IMR-90 (cell line): ENCODE data around the gene EMD. TPM values are rescaled to one million over a fixed set of nuclear protein-coding genes. Genes with fewer than 3 reads are reported as not detected.

Experiments
- ATAC-seq: fragments of 200-7000 bp; cut with Tn5 transposase; 2 replicates; pipeline ENCODE4 v1.9.1; 2020; ENCODE audit warnings: low read depth, mild to moderate bottlenecking, moderate library complexity
- BruUV-seq: library from RNA; stranded (reverse); fragments of 400-500 nt; replicated peaks from 2 replicates; lab custom pipeline; 2021; lab: Mats Ljungman, UMichigan
- CTCF ChIA-PET: fragments of 300-600 bp; formaldehyde crosslinking; extraction: SDS; loops from one replicate; lab custom pipeline; 2021; ENCODE audit warnings: antibody characterized with exemption; lab: Yijun Ruan, JAX
- POLR2A ChIA-PET: fragments of 300-600 bp; sonication (Branson Sonifier 250); formaldehyde crosslinking; loops from one replicate; lab custom pipeline; 2022; ENCODE audit warnings: antibody characterized with exemption; ENCODE audit not compliant: unreplicated experiment; lab: Charles Lee
- DNase-seq: peaks from one replicate; pipeline ENCODE4 v3.0.0; 2013
- H2AFZ ChIP-seq: replicated peaks from 2 replicates; pipeline ENCODE3; 2013; ENCODE audit warnings: low read length, mild to moderate bottlenecking; ENCODE audit not compliant: poor library complexity
- H2AK5ac ChIP-seq: 2 replicates; pipeline ENCODE4 v1.6.1; 2013; ENCODE audit warnings: low read depth, low read length, inconsistent platforms
- H2AK9ac ChIP-seq: replicated peaks from 2 replicates; pipeline ENCODE3; 2013; ENCODE audit warnings: mild to moderate bottlenecking, low read depth, low read length, moderate library complexity; ENCODE audit not compliant: poor library complexity
- H2BK120ac ChIP-seq: 2 replicates; pipeline ENCODE4 v1.6.1; 2013; ENCODE audit warnings: low read depth, low read length, inconsistent platforms
- H2BK15ac ChIP-seq: 3 replicates; pipeline ENCODE4 v1.6.1; 2013; ENCODE audit warnings: low read depth, low read length, inconsistent platforms
- H2BK20ac ChIP-seq: 2 replicates; pipeline ENCODE4 v1.6.1; 2013; ENCODE audit warnings: low read depth, mild to moderate bottlenecking, inconsistent platforms, low read length, moderate library complexity
- H2BK5ac ChIP-seq: 2 replicates; pipeline ENCODE4 v1.6.1; 2013; ENCODE audit warnings: mild to moderate bottlenecking, low read depth, low read length, inconsistent platforms; ENCODE audit not compliant: poor library complexity, severe bottlenecking
- H3K14ac ChIP-seq: replicated peaks from 2 replicates; pipeline ENCODE4 v1.6.1; 2013; ENCODE audit warnings: low read depth, low read length, inconsistent platforms
- H3K18ac ChIP-seq: 2 replicates; pipeline ENCODE4 v1.6.1; 2013; ENCODE audit warnings: low read depth, low read length, control low read depth
- H3K23ac ChIP-seq: 2 replicates; pipeline ENCODE4 v1.6.1; 2013; ENCODE audit warnings: low read depth, low read length, inconsistent platforms
- H3K27ac ChIP-seq: 2 replicates; pipeline ENCODE4 v1.5.1; 2013; ENCODE audit warnings: mild to moderate bottlenecking, control low read depth, low read length; ENCODE audit not compliant: insufficient read depth
- H3K27me3 ChIP-seq: 2 replicates; pipeline ENCODE4 v1.6.1; 2013; ENCODE audit warnings: low read length; ENCODE audit not compliant: control insufficient read depth, insufficient read depth
- H3K36me3 ChIP-seq: 2 replicates; pipeline ENCODE4 v1.6.1; 2013; ENCODE audit warnings: low read length, mixed read lengths; ENCODE audit not compliant: control insufficient read depth, insufficient read depth
- H3K4ac ChIP-seq: 2 replicates; pipeline ENCODE4 v1.6.1; 2013; ENCODE audit warnings: low read depth, low read length, inconsistent platforms
- H3K4me1 ChIP-seq: 2 replicates; pipeline ENCODE4 v1.6.1; 2013; ENCODE audit warnings: low read length, mixed read lengths; ENCODE audit not compliant: control insufficient read depth, insufficient read depth
- H3K4me2 ChIP-seq: 2 replicates; pipeline ENCODE4 v1.6.1; 2013; ENCODE audit warnings: low read depth, mild to moderate bottlenecking, control low read depth, low read length, moderate library complexity
- H3K4me3 ChIP-seq: 2 replicates; pipeline ENCODE4 v1.5.1; 2013; ENCODE audit warnings: low read depth, mild to moderate bottlenecking, control low read depth, low read length, moderate library complexity; ENCODE audit not compliant: insufficient read depth
- H3K56ac ChIP-seq: 2 replicates; pipeline ENCODE4 v1.6.1; 2013; ENCODE audit warnings: low read length, inconsistent platforms; ENCODE audit not compliant: insufficient read depth; ENCODE audit errors: extremely low read depth
- H3K79me1 ChIP-seq, 2 experiments: 2 replicates each; pipeline ENCODE4 v1.6.1; 2013; ENCODE audit warnings: low read length in 2 of 2, inconsistent platforms in 1 of 2, low read depth in 1 of 2
- H3K9ac ChIP-seq: 2 replicates; pipeline ENCODE4 v1.6.1; 2013; ENCODE audit warnings: low read depth, low read length, control low read depth
- H3K9me1 ChIP-seq: 2 replicates; pipeline ENCODE4 v1.6.1; 2013; ENCODE audit warnings: low read length, inconsistent platforms; ENCODE audit not compliant: insufficient read depth
- H3K9me3 ChIP-seq: 2 replicates; pipeline ENCODE4 v1.6.1; 2013; ENCODE audit warnings: low read length; ENCODE audit not compliant: control insufficient read depth, insufficient read depth
- H4K20me1 ChIP-seq: 2 replicates; pipeline ENCODE4 v1.6.1; 2013; ENCODE audit warnings: low read length, inconsistent platforms; ENCODE audit not compliant: insufficient read depth
- H4K5ac ChIP-seq: 2 replicates; pipeline ENCODE4 v1.6.1; 2013; ENCODE audit warnings: mild to moderate bottlenecking, low read depth, low read length, control low read depth
- H4K8ac ChIP-seq, 2 experiments: 2 replicates each; pipeline ENCODE4 v1.6.1; 2013; ENCODE audit warnings: low read depth in 2 of 2, low read length in 2 of 2, control low read depth in 1 of 2, inconsistent platforms in 1 of 2
- H4K91ac ChIP-seq: 2 replicates; pipeline ENCODE4 v1.6.1; 2013; ENCODE audit warnings: low read depth, low read length, inconsistent platforms; ENCODE audit not compliant: insufficient read depth
- BHLHE40 ChIP-seq: fragments of 150-350 bp; IDR thresholded peaks from 2 replicates; pipeline ENCODE4 v1.6.1; 2016; ENCODE audit warnings: mild to moderate bottlenecking, low read depth, low read length
- CEBPB ChIP-seq: IDR thresholded peaks from 2 replicates; pipeline ENCODE4 v1.6.1; 2012; ENCODE audit warnings: low read depth, low read length, improper control_type of control experiment
- CHD1 ChIP-seq: IDR thresholded peaks from 2 replicates; pipeline ENCODE4 v1.6.1; 2012; ENCODE audit warnings: low read depth, low read length, improper control_type of control experiment
- FOS ChIP-seq: fragments of 150-350 bp; IDR thresholded peaks from 2 replicates; pipeline ENCODE4 v1.6.1; 2016; ENCODE audit warnings: low read depth, low read length
- MAFK ChIP-seq: IDR thresholded peaks from 2 replicates; pipeline ENCODE4 v1.6.1; 2012; ENCODE audit warnings: low read depth, low read length, improper control_type of control experiment
- MAZ ChIP-seq: IDR thresholded peaks from 2 replicates; pipeline ENCODE4 v1.6.1; 2012; ENCODE audit warnings: low read depth, mild to moderate bottlenecking, low read length, improper control_type of control experiment, moderate library complexity, borderline replicate concordance
- MXI1 ChIP-seq: IDR thresholded peaks from 2 replicates; pipeline ENCODE4 v1.6.1; 2012; ENCODE audit warnings: low read depth, mild to moderate bottlenecking, low read length, moderate library complexity, borderline replicate concordance
- POLR2A ChIP-seq: IDR thresholded peaks from 2 replicates; pipeline ENCODE4 v1.6.1; 2012; ENCODE audit warnings: mild to moderate bottlenecking, low read depth, low read length
- RAD21 ChIP-seq: IDR thresholded peaks from 2 replicates; pipeline ENCODE4 v1.6.1; 2012; ENCODE audit warnings: low read length, improper control_type of control experiment
- RCOR1 ChIP-seq: IDR thresholded peaks from 2 replicates; pipeline ENCODE4 v1.6.1; 2012; ENCODE audit warnings: mild to moderate bottlenecking, low read length, improper control_type of control experiment; ENCODE audit not compliant: insufficient replicate concordance
- RFX5 ChIP-seq: IDR thresholded peaks from 2 replicates; pipeline ENCODE4 v1.8.0; 2012; ENCODE audit warnings: low read depth, mild to moderate bottlenecking, low read length, moderate library complexity
- SMC3 ChIP-seq: fragments of 150-350 bp; IDR thresholded peaks from 2 replicates; pipeline ENCODE4 v1.6.1; 2016; ENCODE audit warnings: low read depth, mild to moderate bottlenecking, antibody characterized with exemption, low read length, moderate library complexity
- whole genome bisulfite sequencing, 2 experiments: methylation state at CpG; one replicate each; pipeline versions ENCODE4 v1.1.5 to v1.1.7; 2013; ENCODE audit warnings: missing lambda C conversion rate in 2 of 2; ENCODE audit not compliant: insufficient read length in 1 of 2; ENCODE audit errors: extremely low coverage in 2 of 2; 5-methylcytosine and 5-hydroxymethylcytosine counted together
- dilution Hi-C: fragments of 300-500 bp; cut with HindIII; formaldehyde crosslinking; loops from one replicate; pipeline ENCODE4 v1.14.3; 2018; ENCODE audit warnings: low sequenced_read_pairs; ENCODE audit not compliant: unreplicated experiment
- in situ Hi-C: fragments of 300-500 bp; cut with MboI; formaldehyde crosslinking; loops from 3 replicates; pipeline ENCODE4 v1.14.3; 2019; ENCODE audit warnings: low sequenced_read_pairs, inconsistent platforms, mixed read lengths
- intact Hi-C: fragments of 100-400 bp; cut with micrococcal nuclease; formaldehyde crosslinking; loops from 2 replicates; pipeline ENCODE4 v1.10.0; 2022
- polyA plus RNA-seq, 3 experiments: library from polyadenylated mRNA; depleted of rRNA; stranded (reverse); fragments of >200 nt; gene quantifications; 2 replicates each; pipeline ENCODE4 v1.2.3, GENCODE V29; 2012; ENCODE audit warnings: low replicate concordance in 1 of 3
- total RNA-seq: library from RNA; depleted of rRNA; stranded (reverse); fragments of >200 nt; gene quantifications from 2 replicates; pipeline ENCODE4 v1.2.3, GENCODE V29; 2012
- TF ChIP-seq, protein P1 (sequence below): fragments of 150-350 bp; IDR thresholded peaks from 2 replicates; pipeline ENCODE4 v1.6.1; 2017; ENCODE audit warnings: mild to moderate bottlenecking, antibody characterized with exemption, low read length, low read depth
- TF ChIP-seq, protein P2 (sequence below): conservative IDR thresholded peaks from 2 replicates; pipeline ENCODE4 v1.5.1; 2012; ENCODE audit warnings: mild to moderate bottlenecking, low read depth, low read length, improper control_type of control experiment

The EMD gene
- total and polyA plus RNA-seq, 2 of the 4 experiments (the other 2 are of a cell fraction), result 9.9 to 80.6 TPM

DNA sequence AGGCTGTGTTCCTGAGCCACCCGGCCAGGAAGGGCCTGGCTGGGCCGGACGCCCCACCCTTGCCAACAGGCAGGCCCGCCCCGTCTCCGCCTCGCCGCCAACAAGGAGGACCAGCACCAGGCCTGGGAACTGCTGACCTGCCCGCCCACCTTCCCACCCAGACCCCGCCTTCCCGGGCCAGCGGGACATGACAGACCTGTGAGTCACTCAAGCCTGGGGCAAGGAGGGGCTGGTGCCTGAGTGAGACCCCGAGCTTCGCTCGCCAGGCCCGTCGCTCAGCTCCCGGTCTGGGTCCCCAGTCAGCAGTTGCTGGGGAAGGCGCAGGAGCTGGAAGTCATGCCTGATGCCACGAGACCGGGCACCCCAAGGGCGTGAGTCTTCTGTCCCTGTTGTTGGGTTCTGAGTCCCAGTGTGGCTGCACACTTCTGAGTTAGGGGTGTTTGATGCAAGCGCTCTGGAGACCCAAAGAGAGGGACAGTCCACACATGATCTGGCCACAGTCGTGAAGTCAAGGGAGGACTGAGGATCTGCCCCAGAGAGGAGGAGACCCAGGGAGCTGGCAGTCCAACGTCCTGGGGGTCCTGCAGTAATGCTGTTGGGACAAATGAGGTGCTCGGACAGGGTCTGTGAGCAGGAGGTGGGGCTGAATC lies 30.3 kb downstream of the EMD start, which contains the start of gene DNASE1L1:
Gene DNASE1L1 (minus strand): TSS at position 33 of the 650 bp plus-strand sequence. CDS start 3,686 bp downstream, outside the sequence.
- Histone ChIP-seq H4K91ac (peak within 1 kb of the TSS; percentile 95), H3K27ac (peak within 1 kb of the TSS; percentile 92), H3K18ac (peak within 1 kb of the TSS; percentile 73), H2AFZ (peak within 1 kb of the TSS; percentile 82), H2BK120ac (peak within 1 kb of the TSS; percentile 92), H3K79me1 (peaks cover 6 to 26% of the 10 kb centered on the region in 2 experiments; a peak in 3 of 4 replicates), H2AK9ac (peak within 1 kb of the TSS; percentile 95), H3K23ac (peak within 1 kb of the TSS; percentile 88), H2BK20ac (no peak within 1 kb of the TSS; the same call in 1 of the 2 replicates), H3K9me1 (peaks cover 3% of the 10 kb centered on the region; the same call in 1 of the 2 replicates), H4K20me1 (no peaks in the 10 kb centered on the region), H3K36me3 (peaks cover 5% of the 10 kb centered on the region), H4K5ac (peak within 1 kb of the TSS; percentile 81), H3K27me3 (no peaks in the 10 kb centered on the region), H3K4me1 (peaks cover 4% of the 10 kb centered on the region), H2AK5ac (peak within 1 kb of the TSS; percentile 86), H3K56ac (peak within 1 kb of the TSS; percentile 64), H4K8ac (peak within 1 kb of the TSS; percentile 26 to 88; a peak in 2 of 4 replicates), H2BK15ac (peak within 1 kb of the TSS; percentile 48; the same call in 1 of the 3 replicates), H3K14ac (peak within 1 kb of the TSS; percentile 84), H2BK5ac (peak within 1 kb of the TSS; percentile 84), H3K9me3 (no peaks in the 10 kb centered on the region), H3K4me2 (peak within 1 kb of the TSS; percentile 90), H3K4ac (peak within 1 kb of the TSS; percentile 93), H3K9ac (peak within 1 kb of the TSS; percentile 89), H3K4me3 (peak within 1 kb of the TSS; percentile 76)
- POLR2A ChIA-PET, result no interaction called here
- BruUV-seq, result no TSS peak
- CTCF ChIA-PET, result no interaction called here
- intact Hi-C loops, result loop anchor here (1.0 kb wide), 1 partner anchor 35 kb away; the partner anchor contains the start of gene FAM50A
- in situ Hi-C loops, result no loop called here
- peak; percentile 87 for DNase-seq
- 15% methylated on average over 4 of the region's 26 CpGs; no CpG with 5 or more reads in 1 of the 2 experiments for WGBS, 2 experiments
- peak; percentile 78 for ATAC-seq
- dilution Hi-C loops, result no loop called here
- TF ChIP-seq, protein P1, sequence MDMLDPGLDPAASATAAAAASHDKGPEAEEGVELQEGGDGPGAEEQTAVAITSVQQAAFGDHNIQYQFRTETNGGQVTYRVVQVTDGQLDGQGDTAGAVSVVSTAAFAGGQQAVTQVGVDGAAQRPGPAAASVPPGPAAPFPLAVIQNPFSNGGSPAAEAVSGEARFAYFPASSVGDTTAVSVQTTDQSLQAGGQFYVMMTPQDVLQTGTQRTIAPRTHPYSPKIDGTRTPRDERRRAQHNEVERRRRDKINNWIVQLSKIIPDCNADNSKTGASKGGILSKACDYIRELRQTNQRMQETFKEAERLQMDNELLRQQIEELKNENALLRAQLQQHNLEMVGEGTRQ, result no peak
- TF ChIP-seq RFX5 (peak; percentile 94), CHD1 (no peak), FOS (0 out of 2 replicates have a peak, but pooled peaks have one; percentile 31), POLR2A (peak; percentile 33; the same call in 1 of the 2 replicates), RCOR1 (no peak), BHLHE40 (no peak), MAFK (no peak), SMC3 (no peak), MXI1 (peak; percentile 30; the same call in 1 of the 2 replicates), MAZ (peak; percentile 44; the same call in 1 of the 2 replicates), CEBPB (no peak), RAD21 (no peak)
- TF ChIP-seq, protein P2, sequence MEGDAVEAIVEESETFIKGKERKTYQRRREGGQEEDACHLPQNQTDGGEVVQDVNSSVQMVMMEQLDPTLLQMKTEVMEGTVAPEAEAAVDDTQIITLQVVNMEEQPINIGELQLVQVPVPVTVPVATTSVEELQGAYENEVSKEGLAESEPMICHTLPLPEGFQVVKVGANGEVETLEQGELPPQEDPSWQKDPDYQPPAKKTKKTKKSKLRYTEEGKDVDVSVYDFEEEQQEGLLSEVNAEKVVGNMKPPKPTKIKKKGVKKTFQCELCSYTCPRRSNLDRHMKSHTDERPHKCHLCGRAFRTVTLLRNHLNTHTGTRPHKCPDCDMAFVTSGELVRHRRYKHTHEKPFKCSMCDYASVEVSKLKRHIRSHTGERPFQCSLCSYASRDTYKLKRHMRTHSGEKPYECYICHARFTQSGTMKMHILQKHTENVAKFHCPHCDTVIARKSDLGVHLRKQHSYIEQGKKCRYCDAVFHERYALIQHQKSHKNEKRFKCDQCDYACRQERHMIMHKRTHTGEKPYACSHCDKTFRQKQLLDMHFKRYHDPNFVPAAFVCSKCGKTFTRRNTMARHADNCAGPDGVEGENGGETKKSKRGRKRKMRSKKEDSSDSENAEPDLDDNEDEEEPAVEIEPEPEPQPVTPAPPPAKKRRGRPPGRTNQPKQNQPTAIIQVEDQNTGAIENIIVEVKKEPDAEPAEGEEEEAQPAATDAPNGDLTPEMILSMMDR, result no peak
